Measurements from ENCODE around the gene OXSM.

GRCh38 chr3:25749031-25749581 is 40.8 kb upstream of the OXSM start:
- no peak for TF ChIP-seq CTCF (IDR thresholded peaks at IDR 0.05)
- TF ChIP-seq POLR2A (IDR thresholded peaks at IDR 0.05), result no peak

Measured in heart left ventricle (tissue), 13 donors.